CD14-positive monocyte (primary cell): Measurements from ENCODE around the gene KIAA0513. TPM values are rescaled to one million over a fixed set of nuclear protein-coding genes. Genes with fewer than 3 reads are reported as not detected.

ENCODE experiments used
- DNase-seq, 3 donors: peaks; one replicate each; pipeline ENCODE4 v3.0.0-alpha.2; 2011 to 2022
- H2AFZ ChIP-seq: 2 replicates; pipeline ENCODE4 v1.6.0; 2012; ENCODE audit warnings: mild to moderate bottlenecking, low read depth, low read length, inconsistent platforms; ENCODE audit not compliant: insufficient read depth, poor library complexity, severe bottlenecking
- H3K27ac ChIP-seq, 2 donors: 1 replicate in 1 of 2; 2 replicates in 1 of 2; pipeline ENCODE4 v1.5.1; 2012 to 2013; ENCODE audit warnings: low read length in 2 of 2, control low read depth in 1 of 2, inconsistent platforms in 1 of 2, low read depth in 1 of 2, mild to moderate bottlenecking in 1 of 2
- H3K27me3 ChIP-seq, 2 donors: one replicate each; pipeline versions ENCODE4 v1.6.0 to v1.6.1; 2011 to 2013; ENCODE audit warnings: low read length in 2 of 2; ENCODE audit not compliant: control insufficient read depth in 2 of 2, insufficient read depth in 2 of 2
- H3K36me3 ChIP-seq, 2 donors: replicated peaks in 1 of 2; 1 replicate in 1 of 2; 2 replicates in 1 of 2; pipeline versions ENCODE4 v1.5.1 to v1.6.1; 2012 to 2013; ENCODE audit warnings: low read length in 2 of 2, control low read depth in 1 of 2, inconsistent platforms in 1 of 2, mild to moderate bottlenecking in 1 of 2; ENCODE audit not compliant: insufficient read depth in 2 of 2, control insufficient read depth in 1 of 2
- H3K4me1 ChIP-seq, 2 donors: 1 replicate in 1 of 2; 2 replicates in 1 of 2; pipeline versions ENCODE4 v1.5.1 to v1.6.1; 2012 to 2013; ENCODE audit warnings: low read length in 2 of 2, control low read depth in 1 of 2, inconsistent platforms in 1 of 2, mild to moderate bottlenecking in 1 of 2, moderate library complexity in 1 of 2; ENCODE audit not compliant: insufficient read depth in 2 of 2, control insufficient read depth in 1 of 2
- H3K4me2 ChIP-seq: replicated peaks from 2 replicates; pipeline ENCODE3; 2012; ENCODE audit warnings: low read length, moderate library complexity, mild to moderate bottlenecking; ENCODE audit not compliant: poor library complexity, severe bottlenecking; ENCODE audit errors: extremely low read depth
- H3K4me3 ChIP-seq, 3 experiments: fragments of 200-600 bp in 1 of 3; sonication (generic) in 1 of 3; replicated peaks in 1 of 3; 1 replicate in 2 of 3; 2 replicates in 1 of 3; pipeline ENCODE4 v1.5.1; 2011 to 2013; ENCODE audit warnings: low read length in 3 of 3, mild to moderate bottlenecking in 3 of 3, control low read depth in 2 of 3, low read depth in 2 of 3, inconsistent platforms in 1 of 3, moderate library complexity in 1 of 3
- H3K79me2 ChIP-seq: 2 replicates; pipeline ENCODE4 v1.6.0; 2012; ENCODE audit warnings: mild to moderate bottlenecking, control low read depth, inconsistent platforms, low read length, moderate library complexity; ENCODE audit not compliant: insufficient read depth
- H3K9ac ChIP-seq: 2 replicates; pipeline ENCODE4 v1.6.0; 2017; ENCODE audit warnings: low read length, mild to moderate bottlenecking; ENCODE audit not compliant: insufficient read depth, poor library complexity, severe bottlenecking
- H3K9me3 ChIP-seq, 2 donors: replicated peaks in 1 of 2; 1 replicate in 1 of 2; 2 replicates in 1 of 2; pipeline versions ENCODE4 v1.5.1 to v1.6.1; 2012 to 2013; ENCODE audit warnings: low read length in 2 of 2, control low read depth in 1 of 2; ENCODE audit not compliant: control insufficient read depth in 1 of 2, insufficient read depth in 1 of 2
- H4K20me1 ChIP-seq: 2 replicates; pipeline ENCODE4 v1.6.0; 2012; ENCODE audit warnings: mild to moderate bottlenecking, low read length, control low read depth, moderate library complexity; ENCODE audit not compliant: insufficient read depth
- H3K27ac Mint-ChIP-seq, 7 donors: one replicate each; pipeline ENCODE4 v1.8.0; 2020; ENCODE audit warnings: mild to moderate bottlenecking in 7 of 7, mixed read lengths in 7 of 7, moderate library complexity in 6 of 7, inconsistent platforms in 2 of 7
- H3K27me3 Mint-ChIP-seq, 3 donors: one replicate each; pipeline ENCODE4 v1.8.0; 2021 to 2022; ENCODE audit warnings: low read depth in 3 of 3, mild to moderate bottlenecking in 3 of 3, mixed read lengths in 3 of 3, moderate library complexity in 3 of 3, inconsistent platforms in 1 of 3
- H3K36me3 Mint-ChIP-seq, 2 donors: one replicate each; pipeline ENCODE4 v1.8.0; 2020; ENCODE audit warnings: mixed read lengths in 2 of 2, inconsistent platforms in 1 of 2, mild to moderate bottlenecking in 1 of 2
- H3K4me1 Mint-ChIP-seq: one replicate; pipeline ENCODE4 v1.8.0; 2020; ENCODE audit warnings: mild to moderate bottlenecking, mixed read lengths
- H3K4me3 Mint-ChIP-seq, 2 donors: one replicate each; pipeline ENCODE4 v1.8.0; 2020; ENCODE audit warnings: mild to moderate bottlenecking in 2 of 2, mixed read lengths in 2 of 2, moderate library complexity in 1 of 2
- H3K9me3 Mint-ChIP-seq, 7 donors: one replicate each; pipeline ENCODE4 v1.8.0; 2020 to 2022; ENCODE audit warnings: mixed read lengths in 7 of 7, mild to moderate bottlenecking in 6 of 7, moderate library complexity in 6 of 7, inconsistent platforms in 2 of 7
- WGBS: methylation state at CpG from one replicate; pipeline ENCODE4 v1.1.5; 2013; ENCODE audit warnings: missing lambda C conversion rate; ENCODE audit not compliant: insufficient coverage; 5-methylcytosine and 5-hydroxymethylcytosine counted together
- intact Hi-C, 2 donors: fragments of 100-400 bp; cut with micrococcal nuclease; formaldehyde crosslinking; loops; one replicate each; pipeline versions ENCODE4 v1.15.0 to v1.15.1; 2023
- polyA plus RNA-seq, 3 donors: library from polyadenylated mRNA; depleted of rRNA in 1 of 3; unstranded in 2 of 3; stranded (reverse) in 1 of 3; fragments of 300-500 nt in 2 of 3; fragments of >200 nt in 1 of 3; fragmentation: Illumina TruSeq in 2 of 3; gene quantifications; 1 replicate in 2 of 3; 2 replicates in 1 of 3; pipeline ENCODE4 v1.2.3, GENCODE V29; 2012 to 2021
- TF ChIP-seq, protein P1 (sequence below): fragments of 200-600 bp; IDR thresholded peaks from one replicate; pipeline ENCODE4 v1.8.0; 2022; ENCODE audit warnings: antibody characterized with exemption, mild to moderate bottlenecking

Gene KIAA0513
- polyA plus RNA-seq, 3 donors, result 21.4 to 77.5 (median 32.7) TPM

DNA sequence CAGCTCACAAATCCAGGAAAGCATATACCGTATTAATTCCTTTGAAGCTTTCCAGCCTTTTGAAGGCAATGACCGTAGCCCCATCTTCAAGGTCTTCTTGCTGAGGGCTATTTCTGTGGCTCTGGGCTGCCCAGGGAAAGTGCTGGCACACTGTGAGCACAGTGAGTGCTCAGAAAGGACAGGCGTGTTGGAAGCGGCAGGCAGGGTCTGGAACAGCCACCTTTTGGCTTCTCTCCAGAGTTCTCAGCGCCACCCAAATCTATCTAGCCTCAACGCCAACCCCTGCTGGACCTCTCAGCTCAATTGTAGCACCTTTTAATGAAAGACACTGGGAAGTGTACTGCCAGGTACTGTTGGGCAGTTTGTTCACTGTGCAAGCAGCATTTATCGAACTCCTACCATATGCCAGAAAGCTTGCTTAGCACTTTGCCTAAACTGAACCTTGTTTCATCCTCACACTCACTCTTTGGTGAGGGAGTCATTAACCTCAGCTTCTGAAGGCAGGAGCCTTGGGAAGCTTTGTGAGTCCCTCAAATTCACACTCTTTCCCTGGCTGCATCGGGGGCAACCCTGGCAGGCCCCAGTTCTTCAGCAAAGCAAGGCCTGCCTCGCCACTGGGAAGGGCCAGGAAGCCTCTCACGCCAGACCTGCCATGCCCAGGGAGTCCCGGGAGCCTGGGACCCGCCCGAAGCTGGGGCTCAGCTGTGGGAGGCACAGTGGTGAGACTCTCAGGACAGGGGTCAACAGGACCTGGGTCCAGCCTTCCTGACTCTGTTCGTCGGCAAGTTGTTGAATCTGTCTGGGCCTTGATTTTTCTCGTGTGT lies 98.2 kb downstream of the KIAA0513 start:
- Histone ChIP-seq H3K4me2 (no peak overlapping the region), H3K9ac (no peak overlapping the region), H3K4me3 (no peak overlapping the region), H3K4me1 (no peaks in the 10 kb centered on the region), H2AFZ (no peak overlapping the region), H4K20me1 (no peaks in the 10 kb centered on the region), H3K79me2 (no peaks in the 10 kb centered on the region), H3K27ac (no peak overlapping the region), H3K27me3 (peaks cover 0 to 9% of the 10 kb centered on the region in 2 donors), H3K36me3 (no peaks in the 10 kb centered on the region), H3K9me3 (peaks cover 0 to 3% of the 10 kb centered on the region in 2 donors)
- WGBS, result 86% methylated on average over 13 of the region's 16 CpGs
- TF ChIP-seq, protein P1, sequence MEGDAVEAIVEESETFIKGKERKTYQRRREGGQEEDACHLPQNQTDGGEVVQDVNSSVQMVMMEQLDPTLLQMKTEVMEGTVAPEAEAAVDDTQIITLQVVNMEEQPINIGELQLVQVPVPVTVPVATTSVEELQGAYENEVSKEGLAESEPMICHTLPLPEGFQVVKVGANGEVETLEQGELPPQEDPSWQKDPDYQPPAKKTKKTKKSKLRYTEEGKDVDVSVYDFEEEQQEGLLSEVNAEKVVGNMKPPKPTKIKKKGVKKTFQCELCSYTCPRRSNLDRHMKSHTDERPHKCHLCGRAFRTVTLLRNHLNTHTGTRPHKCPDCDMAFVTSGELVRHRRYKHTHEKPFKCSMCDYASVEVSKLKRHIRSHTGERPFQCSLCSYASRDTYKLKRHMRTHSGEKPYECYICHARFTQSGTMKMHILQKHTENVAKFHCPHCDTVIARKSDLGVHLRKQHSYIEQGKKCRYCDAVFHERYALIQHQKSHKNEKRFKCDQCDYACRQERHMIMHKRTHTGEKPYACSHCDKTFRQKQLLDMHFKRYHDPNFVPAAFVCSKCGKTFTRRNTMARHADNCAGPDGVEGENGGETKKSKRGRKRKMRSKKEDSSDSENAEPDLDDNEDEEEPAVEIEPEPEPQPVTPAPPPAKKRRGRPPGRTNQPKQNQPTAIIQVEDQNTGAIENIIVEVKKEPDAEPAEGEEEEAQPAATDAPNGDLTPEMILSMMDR, result no peak
- Mint-ChIP-seq H3K36me3 (no peaks in the 10 kb centered on the region), H3K4me3 (no peak overlapping the region), H3K4me1 (no peaks in the 10 kb centered on the region), H3K9me3 (no peaks in the 10 kb centered on the region), H3K27ac (no peak overlapping the region), H3K27me3 (peaks cover 12 to 24% (median 17%) of the 10 kb centered on the region in 3 donors)
- DNase-seq, result no peak
- intact Hi-C loops, result no loop called here

GRCh38 chr16:85126394-85126704 lies 98.8 kb downstream of the KIAA0513 start:
- Mint-ChIP-seq H3K36me3 (no peaks in the 10 kb centered on the region), H3K27me3 (peaks cover 12 to 24% (median 17%) of the 10 kb centered on the region in 3 donors), H3K9me3 (no peaks in the 10 kb centered on the region), H3K27ac (no peak overlapping the region), H3K4me1 (no peaks in the 10 kb centered on the region), H3K4me3 (no peak overlapping the region)
- Histone ChIP-seq H3K27me3 (peaks cover 0 to 9% of the 10 kb centered on the region in 2 donors), H2AFZ (no peak overlapping the region), H3K36me3 (no peaks in the 10 kb centered on the region), H3K79me2 (no peaks in the 10 kb centered on the region), H3K9ac (no peak overlapping the region), H4K20me1 (no peaks in the 10 kb centered on the region), H3K4me3 (no peak overlapping the region), H3K27ac (no peak overlapping the region), H3K9me3 (peaks cover 0 to 3% of the 10 kb centered on the region in 2 donors), H3K4me2 (no peak overlapping the region), H3K4me1 (no peaks in the 10 kb centered on the region)
- intact Hi-C loops, result no loop called here
- no peak for DNase-seq
- 74% methylated on average over 7 of the region's 12 CpGs for WGBS
- TF ChIP-seq, protein P1, result no peak
